ENCODE measurements around the gene ERCC6L2. TPM values are rescaled to one million over a fixed set of nuclear protein-coding genes. Genes with fewer than 3 reads are reported as not detected.

Gene ERCC6L2
- total and polyA plus RNA-seq, 2 experiments from 2014 or later: 33.5 to 80.6 TPM

DNA sequence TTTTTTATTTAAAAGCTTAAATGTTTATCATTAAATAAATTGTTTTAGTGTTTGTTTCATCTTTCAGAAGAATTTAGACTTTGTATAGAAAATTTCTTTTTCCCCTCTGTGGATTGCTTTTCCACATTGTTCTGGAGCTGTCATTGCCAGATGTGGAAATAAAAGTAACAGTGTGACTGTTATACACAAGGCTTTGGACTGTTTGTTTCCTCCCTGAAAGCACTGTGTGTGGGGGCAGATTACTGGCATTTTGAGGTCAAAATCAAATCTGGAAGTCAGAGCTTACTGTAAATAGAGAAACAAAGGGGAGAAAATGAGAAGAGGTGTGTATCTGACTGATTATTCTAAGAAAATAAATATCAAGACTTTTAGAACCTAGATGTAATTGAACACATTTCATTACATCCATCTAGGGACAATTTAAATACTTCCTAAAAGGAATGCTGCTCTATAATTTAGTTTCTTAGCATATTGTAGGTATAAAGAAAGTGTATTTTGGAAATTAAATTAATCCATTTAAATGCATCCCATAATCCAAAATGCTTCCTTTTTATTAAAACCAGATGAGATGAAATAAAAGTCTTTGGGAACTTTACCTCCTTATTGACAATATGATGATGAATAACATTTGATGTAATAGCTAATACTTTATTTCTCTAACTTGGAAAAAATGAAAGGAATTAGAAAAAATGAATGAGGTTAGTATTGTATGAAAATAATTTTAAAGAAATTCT lies 51.9 kb downstream of the ERCC6L2 start (continued):
- TF ChIP-seq, protein P1, sequence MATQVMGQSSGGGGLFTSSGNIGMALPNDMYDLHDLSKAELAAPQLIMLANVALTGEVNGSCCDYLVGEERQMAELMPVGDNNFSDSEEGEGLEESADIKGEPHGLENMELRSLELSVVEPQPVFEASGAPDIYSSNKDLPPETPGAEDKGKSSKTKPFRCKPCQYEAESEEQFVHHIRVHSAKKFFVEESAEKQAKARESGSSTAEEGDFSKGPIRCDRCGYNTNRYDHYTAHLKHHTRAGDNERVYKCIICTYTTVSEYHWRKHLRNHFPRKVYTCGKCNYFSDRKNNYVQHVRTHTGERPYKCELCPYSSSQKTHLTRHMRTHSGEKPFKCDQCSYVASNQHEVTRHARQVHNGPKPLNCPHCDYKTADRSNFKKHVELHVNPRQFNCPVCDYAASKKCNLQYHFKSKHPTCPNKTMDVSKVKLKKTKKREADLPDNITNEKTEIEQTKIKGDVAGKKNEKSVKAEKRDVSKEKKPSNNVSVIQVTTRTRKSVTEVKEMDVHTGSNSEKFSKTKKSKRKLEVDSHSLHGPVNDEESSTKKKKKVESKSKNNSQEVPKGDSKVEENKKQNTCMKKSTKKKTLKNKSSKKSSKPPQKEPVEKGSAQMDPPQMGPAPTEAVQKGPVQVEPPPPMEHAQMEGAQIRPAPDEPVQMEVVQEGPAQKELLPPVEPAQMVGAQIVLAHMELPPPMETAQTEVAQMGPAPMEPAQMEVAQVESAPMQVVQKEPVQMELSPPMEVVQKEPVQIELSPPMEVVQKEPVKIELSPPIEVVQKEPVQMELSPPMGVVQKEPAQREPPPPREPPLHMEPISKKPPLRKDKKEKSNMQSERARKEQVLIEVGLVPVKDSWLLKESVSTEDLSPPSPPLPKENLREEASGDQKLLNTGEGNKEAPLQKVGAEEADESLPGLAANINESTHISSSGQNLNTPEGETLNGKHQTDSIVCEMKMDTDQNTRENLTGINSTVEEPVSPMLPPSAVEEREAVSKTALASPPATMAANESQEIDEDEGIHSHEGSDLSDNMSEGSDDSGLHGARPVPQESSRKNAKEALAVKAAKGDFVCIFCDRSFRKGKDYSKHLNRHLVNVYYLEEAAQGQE (IDR thresholded peaks at IDR 0.05; ENCODE audit: unreplicated experiment): no peak
- no peak for TF ChIP-seq EZH2 (IDR thresholded peaks at IDR 0.05; ENCODE audit: low read depth, unreplicated experiment)
- TF ChIP-seq ETS1 (IDR thresholded peaks at IDR 0.05): no peak
- no peak for TF ChIP-seq ZNF114 (CRISPR knock-in tag; IDR thresholded peaks at IDR 0.05)
- TF ChIP-seq CREB1 (CRISPR knock-in tag; IDR thresholded peaks at IDR 0.05; ENCODE audit: low read depth): no peak
- TF ChIP-seq NANOG (IDR thresholded peaks at IDR 0.05; ENCODE audit: borderline replicate concordance): no peak

DNA sequence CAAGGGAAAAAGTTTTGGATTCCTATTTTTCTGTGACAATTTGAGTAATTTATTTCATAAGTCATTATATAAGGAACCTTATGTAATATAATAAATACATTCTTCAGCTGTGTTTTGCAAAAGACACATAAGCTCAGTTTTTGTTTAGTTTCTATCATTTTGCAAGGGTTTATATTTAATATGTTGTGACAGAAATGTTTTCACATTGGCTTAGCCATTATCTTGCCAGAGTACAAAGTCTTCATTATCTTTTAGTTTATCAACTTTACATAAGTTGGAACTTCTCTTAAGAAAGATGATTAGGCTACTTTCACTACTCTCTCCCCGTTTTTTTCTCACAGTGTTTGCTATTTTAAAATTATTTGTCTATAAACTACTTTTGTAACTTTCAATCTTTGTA lies 54.8 kb downstream of the ERCC6L2 start:
- Histone ChIP-seq H3K27me3 (ENCODE audit: insufficient read depth) (no peaks in the 10 kb centered on the region), H3K4me3 (no peak overlapping the region), H4K20me1 (replicated peaks; ENCODE audit: insufficient read depth) (no peaks in the 10 kb centered on the region; the same call in 1 of the 2 replicates), H3K27ac (ENCODE audit: low read depth) (no peak overlapping the region), H3K9me2 (ENCODE audit: insufficient read depth) (no peaks in the 10 kb centered on the region), H2AFZ (no peak overlapping the region), H3K36me3 (ENCODE audit: insufficient read depth) (peaks cover 12% of the 10 kb centered on the region; the same call in 1 of the 2 replicates), H3K79me2 (replicated peaks; ENCODE audit: insufficient read depth) (no peaks in the 10 kb centered on the region), H3K4me1 (ENCODE audit: insufficient read depth) (peaks cover 5% of the 10 kb centered on the region; the same call in 1 of the 2 replicates), H3F3A (replicated peaks; ENCODE audit: low read depth) (no peaks in the 10 kb centered on the region), H3K4me2 (no peak overlapping the region)
- peaks cover 33% of the 10 kb centered on the region for H3K36me3 Mint-ChIP-seq (ENCODE audit: low read depth)
- no peak overlapping the region for H3K4me3 Mint-ChIP-seq
- DNase-seq (ENCODE audit: low spot score) (no peak), ATAC-seq (no peak)
- H3K4me1 Mint-ChIP-seq: peaks cover 6% of the 10 kb centered on the region; the same call in 2 of the 3 replicates
- H3K27ac Mint-ChIP-seq: no peak overlapping the region
- H3K9me3 Mint-ChIP-seq: no peaks in the 10 kb centered on the region
- H3K27me3 Mint-ChIP-seq (ENCODE audit: insufficient read depth, low read depth, poor library complexity): no peaks in the 10 kb centered on the region
- no peak for TF ChIP-seq NANOG (IDR thresholded peaks at IDR 0.05; ENCODE audit: borderline replicate concordance)
- no peak for TF ChIP-seq CREB1 (CRISPR knock-in tag; IDR thresholded peaks at IDR 0.05; ENCODE audit: low read depth)
- no peak for TF ChIP-seq ETS1 (IDR thresholded peaks at IDR 0.05)
- no peak for TF ChIP-seq EZH2 (IDR thresholded peaks at IDR 0.05; ENCODE audit: low read depth, unreplicated experiment)
- no peak for TF ChIP-seq CTCF (conservative IDR thresholded peaks at IDR 0.05; ENCODE audit: low read depth in 2 of 2)
- TF ChIP-seq ZNF331 (CRISPR knock-in tag; IDR thresholded peaks at IDR 0.05; ENCODE audit: low read depth): no peak
- TF ChIP-seq POLR2AphosphoS5 (IDR thresholded peaks at IDR 0.05; ENCODE audit: low read depth): no peak
- no peak for TF ChIP-seq JUNB (IDR thresholded peaks at IDR 0.05; ENCODE audit: unreplicated experiment)
- TF ChIP-seq EZH2phosphoT487 (IDR thresholded peaks at IDR 0.05; ENCODE audit: unreplicated experiment): no peak
- TF ChIP-seq ZNF114 (CRISPR knock-in tag; IDR thresholded peaks at IDR 0.05): no peak
- TF ChIP-seq, protein P1 (IDR thresholded peaks at IDR 0.05; ENCODE audit: unreplicated experiment): no peak
